ENCODE measurements around the gene COL4A2.

Gene COL4A2

GRCh38 chr13:110359840-110360301 is 52.8 kb downstream of the COL4A2 start:
- no peak for DNase-seq

DNA sequence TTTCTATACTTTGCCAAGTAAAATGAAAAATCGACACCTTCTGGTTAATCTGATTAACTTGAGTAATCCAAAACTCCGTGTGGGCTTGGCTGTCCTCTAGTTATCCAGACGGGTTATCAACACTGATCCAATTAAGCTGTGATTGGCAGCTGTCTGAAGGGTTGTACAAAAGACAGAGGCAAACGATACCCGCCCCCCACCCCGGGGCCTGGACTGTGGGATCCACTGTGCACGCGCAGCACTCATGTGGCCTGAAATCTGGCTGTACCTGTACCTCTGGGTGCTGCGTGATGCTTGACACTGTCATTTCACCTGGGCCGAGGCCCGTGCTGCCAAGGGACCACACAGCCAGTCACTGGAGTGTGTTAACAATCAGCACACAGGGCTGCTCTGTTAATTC is 53.5 kb downstream of the COL4A2 start:
- no peak for DNase-seq

DNA sequence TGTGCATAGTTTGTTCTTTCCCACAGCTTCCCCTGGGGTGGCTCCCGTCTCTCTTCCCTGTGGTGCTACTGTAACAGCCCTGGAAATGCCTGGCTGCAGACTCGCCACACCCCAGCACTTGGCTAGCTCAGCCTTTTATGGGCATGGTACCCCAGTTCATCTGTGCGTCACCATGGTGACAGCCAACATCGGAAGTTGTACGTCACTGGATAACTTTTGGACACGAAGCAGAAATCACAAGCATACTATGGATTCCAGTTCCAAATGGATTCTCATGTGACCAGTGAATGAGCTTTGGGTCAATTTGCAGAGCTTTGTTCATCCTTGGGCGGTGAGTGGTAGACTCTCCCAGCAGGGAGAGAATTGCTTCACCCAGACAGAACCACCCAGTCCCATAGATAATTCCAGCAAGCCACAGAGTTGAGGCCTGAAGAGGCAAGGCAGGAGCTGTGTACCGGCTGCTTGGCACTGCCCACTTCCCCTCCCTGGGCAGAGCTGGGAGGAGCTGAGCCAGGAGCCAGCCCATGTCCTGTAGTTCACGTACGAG is 54.4 kb downstream of the COL4A2 start:
- no peak for DNase-seq

DNA sequence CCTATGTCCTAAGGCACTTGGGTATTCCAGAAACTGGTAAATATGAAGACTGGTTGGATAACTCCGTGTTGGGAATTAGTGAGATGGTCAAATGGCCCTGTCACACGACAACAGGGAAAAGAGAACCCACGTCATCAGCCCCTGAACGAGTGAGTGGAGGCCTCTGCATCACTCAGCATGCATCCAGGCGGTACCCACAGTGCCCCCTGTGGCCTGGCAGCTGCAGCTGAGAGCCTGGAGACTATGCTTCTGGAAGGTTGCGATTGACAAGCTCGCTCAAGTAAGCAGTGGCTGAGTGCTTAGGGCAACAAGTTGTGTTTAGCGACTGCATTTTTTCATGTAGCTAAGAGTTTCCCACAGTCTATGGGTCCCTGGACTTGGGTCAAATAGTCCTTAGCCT is 55.9 kb downstream of the COL4A2 start:
- no peak for DNase-seq

DNA sequence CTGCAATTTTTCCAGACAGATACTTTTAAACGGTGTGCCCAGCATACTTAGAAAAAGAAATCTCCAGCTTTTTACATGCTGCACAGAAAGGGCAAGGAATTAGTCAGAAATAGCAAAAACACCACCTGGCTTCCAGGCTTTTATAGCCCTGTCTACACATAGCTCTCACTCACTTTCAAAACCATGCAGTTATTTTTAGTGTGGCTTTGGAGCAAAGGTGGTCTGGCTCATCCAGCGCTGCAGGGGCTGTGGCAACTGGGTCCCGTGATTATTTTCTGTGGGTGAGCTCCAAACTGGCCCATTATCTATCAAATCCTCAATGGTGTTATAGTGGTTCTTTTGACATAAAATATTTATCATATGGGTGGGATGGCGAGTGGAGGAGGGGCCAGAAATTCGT is 57.0 kb downstream of the COL4A2 start:
- no peak for DNase-seq

DNA sequence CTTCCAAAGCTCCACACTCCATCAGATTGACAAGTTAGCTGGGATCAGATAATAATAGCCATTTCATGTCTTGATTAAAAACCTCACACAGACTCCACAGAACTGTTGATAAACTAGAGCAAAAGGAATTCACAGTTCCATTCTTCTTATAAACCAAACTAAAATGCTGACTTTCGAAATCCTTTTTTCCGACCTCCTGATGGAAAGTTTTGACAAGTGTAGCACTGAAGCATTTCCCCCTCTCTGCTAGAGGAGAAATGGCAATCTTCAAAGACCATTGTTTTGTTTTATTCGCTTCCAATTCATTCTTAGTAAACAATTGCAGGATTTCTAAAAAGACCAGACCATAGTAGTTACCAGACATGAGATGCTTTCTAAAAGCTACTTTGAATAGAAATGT is 58.8 kb downstream of the COL4A2 start:
- no peak for DNase-seq

DNA sequence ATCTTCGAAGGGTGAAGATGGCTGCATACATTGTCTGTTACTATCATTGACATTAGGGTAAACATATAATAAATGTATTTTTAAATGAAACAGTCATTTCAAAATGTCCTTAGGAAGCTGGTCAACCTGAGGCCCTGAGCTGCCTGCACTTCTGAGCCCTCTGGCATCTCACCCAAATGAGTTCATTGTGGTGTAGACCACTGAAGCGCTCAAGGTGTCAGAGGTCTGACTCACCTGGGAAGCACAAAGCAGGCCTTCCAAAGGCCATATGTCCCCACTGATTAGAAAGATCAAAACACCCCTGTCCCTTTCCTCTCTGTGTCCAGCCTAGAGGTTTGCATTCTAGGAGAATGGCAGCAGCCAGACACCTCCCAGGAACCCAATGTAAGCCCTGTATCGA is 59.6 kb downstream of the COL4A2 start:
- DNase-seq: no peak

GRCh38 chr13:110367620-110368019 is 60.5 kb downstream of the COL4A2 start:
- no peak for DNase-seq

- no peak for DNase-seq
Measured at GRCh38 chr13:110368408-110368807, 61.3 kb downstream of the COL4A2 start.

DNA sequence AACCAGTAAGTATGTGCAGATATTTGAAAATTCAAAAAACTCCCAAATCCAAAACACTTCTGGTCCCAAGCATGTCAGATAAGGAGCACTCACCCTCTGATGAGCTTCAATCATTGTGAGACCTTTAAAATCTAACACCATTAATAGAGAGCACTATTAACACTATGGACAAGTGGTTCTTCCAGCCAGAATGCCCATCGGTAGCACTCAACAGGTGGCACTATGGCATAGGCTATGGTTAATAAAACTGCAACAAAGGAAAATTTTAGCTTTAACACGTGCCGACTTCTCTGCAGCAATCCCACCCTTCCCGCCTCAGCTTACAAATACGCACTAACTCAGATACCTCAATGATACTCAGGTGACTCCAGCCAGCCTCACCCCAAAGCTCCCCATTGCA is 62.3 kb downstream of the COL4A2 start:
- DNase-seq: no peak

GRCh38 chr13:110371550-110372465 is 64.7 kb downstream of the COL4A2 start:
- no peak for DNase-seq

DNA sequence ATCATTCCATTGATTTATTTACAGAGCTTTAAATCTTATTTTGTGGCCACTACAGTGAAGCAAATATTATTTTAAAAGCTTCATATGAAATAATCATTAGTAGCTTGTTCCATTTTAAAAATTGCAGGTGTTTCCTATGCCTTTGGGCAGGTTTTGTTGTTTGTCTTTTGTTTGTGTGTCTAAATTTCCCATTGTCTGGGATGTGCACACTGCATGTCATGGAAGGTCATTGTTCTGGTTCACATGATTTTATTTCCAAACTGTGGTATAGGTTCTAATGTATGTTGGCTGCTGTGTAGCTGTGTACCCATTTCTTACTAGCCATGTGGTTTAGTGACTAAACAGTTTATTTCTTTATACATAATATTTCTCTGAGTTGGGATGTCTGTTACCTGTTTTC is 65.6 kb downstream of the COL4A2 start:
- no peak for DNase-seq

GRCh38 chr13:110373617-110374016 is 66.5 kb downstream of the COL4A2 start:
- no peak for DNase-seq

DNA sequence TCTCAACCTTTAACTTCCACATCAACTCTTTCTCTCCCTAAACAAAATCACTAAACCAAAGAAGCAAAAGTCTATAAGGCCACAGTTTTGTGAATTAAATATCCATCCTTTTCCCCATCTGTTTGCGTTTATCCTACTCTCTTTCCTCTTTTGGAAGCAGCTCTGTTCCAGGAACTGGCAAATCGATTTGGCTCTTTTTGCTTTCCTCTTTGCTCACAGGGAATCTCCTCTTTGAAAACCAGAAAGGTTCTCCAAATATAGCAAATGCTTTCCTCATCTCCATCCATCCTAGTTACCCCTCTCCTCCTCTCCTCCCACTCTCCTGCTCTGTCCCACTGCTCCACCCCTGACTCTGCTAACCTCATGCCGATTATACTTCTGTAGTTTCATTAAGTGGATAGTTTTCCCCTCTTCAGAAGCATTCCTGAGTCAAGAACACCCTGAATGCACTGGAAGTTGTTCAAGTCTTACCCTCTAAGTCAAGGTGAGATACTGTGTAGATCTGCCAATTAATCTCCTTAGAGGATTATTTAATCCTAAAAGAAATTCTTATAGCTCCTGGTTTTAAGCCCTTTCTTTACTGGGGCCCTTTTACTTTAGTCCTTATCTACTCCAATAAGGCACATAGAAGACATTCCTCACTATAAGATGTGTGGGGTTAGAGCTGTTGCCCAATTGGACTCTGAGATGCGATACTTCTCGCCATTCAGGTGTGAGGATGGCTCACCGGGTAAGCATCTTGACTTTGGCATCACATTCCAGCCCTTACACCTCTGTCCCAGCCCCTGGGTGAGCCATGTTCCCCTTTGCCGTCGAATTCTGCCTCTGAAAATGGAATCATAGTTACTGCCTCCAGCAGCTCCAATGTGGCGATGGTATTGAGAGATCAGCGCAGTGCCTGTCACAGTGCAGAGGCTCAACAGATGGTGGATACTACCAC is 67.6 kb downstream of the COL4A2 start:
- no peak for DNase-seq

- DNase-seq: no peak
Measured at GRCh38 chr13:110376120-110376519, 69.0 kb downstream of the COL4A2 start.

DNA sequence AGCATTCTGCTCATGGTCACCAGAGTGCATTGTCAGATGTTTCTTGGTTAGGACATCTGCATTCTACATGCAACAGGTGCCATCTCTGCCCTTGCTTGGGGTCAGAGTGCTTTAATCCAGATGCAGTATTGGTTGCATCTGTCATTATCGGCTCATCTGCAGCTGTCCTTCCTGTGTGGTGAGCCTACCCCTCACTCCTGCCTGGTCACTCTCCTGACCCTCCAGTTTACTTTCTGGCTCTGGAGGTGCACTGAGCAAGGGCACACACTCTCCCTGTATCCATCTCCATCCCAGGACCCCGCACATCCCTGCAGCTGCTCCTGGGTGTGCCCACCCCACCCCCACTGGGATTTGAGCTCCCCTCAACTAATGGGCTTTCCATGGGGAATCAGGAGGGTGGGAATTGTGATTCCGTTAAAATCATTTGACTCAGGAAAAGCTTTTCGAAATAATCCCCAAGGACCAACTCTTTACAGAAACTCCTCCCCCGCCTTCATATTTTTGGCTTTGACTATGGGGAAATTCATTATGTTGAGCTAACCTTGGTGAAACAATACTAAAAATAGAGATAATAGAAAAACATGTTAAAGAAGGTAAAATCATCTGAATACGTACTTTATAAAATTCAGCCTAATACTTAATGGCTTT is 70.2 kb downstream of the COL4A2 start:
- DNase-seq: no peak

DNA sequence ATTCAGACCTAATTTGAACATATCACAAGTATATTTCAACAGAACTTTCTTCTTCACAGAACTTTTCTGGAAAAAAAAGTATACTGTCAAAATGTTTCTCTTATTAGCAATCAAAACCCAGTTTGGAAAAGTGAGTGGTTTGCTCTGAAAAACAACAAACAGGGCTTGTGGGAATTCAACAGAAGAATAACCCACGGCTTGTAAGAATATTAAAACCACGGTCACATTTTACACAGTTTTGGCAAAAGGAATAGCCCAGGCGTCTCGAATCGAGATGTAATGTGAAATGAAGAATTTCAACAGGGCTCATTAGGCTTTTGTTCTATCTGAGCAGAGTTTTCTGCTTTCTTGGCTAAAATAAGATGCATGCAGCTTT is 70.7 kb downstream of the COL4A2 start:
- no peak for DNase-seq

DNA sequence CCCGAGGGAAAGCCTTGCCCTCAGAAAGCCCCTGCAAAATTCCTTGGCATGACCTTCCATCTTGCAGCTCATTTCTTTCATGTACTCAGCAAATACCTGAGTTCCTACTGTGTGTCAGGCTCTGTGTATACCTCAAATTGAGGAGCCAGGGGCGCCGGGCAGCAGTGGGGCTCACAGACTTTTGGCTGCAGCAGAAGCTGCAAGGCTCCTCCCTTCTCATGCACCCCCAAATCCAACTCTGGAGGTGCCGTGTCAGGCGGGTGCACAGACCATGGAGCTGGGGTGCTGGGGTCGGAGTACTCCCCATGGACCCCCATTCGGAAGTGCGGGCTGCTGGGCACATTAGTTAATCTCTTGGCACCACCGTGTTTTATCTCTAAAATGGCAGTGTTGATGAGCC is 72.3 kb downstream of the COL4A2 start:
- no peak for DNase-seq

- DNase-seq: no peak
Measured at GRCh38 chr13:110379905-110380341, 72.8 kb downstream of the COL4A2 start.

DNA sequence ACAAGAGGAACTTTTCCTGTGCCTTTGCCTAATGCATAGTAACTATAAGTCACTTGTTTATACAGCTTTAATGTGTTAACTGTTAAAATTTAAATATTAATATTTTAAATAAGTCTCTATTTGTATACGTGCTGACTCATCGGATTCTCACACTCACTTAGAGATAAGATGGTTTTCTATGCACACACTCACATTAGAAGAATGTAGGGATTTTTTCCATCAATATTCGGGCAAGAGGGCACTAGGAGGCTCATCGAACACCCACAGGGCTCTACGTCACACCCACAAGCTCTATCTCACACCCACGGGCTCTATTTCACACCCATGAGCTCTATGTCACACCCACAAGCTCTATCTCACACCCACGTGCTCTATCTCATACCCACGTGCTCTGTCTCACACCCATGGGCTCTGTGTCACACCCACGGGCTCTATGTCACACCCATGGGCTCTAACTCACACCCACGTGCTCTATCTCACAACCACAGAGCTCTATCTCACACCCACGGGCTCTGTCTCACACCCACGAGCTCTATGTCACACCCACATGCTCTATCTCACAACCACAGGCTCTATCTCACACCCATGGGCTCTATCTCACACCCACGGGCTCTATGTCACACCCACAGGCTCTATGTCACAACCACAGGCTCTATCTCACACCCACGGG is 73.4 kb downstream of the COL4A2 start:
- DNase-seq: no peak

GRCh38 chr13:110381029-110381360 is 73.9 kb downstream of the COL4A2 start:
- no peak for DNase-seq

- no peak for DNase-seq
Measured at GRCh38 chr13:110382229-110382628, 75.1 kb downstream of the COL4A2 start.

Data from SIG-M5 (cell line).